CD4-positive, alpha-beta memory T cell (primary cell): ENCODE measurements around the gene DMKN. TPM values are rescaled to one million over a fixed set of nuclear protein-coding genes. Genes with fewer than 3 reads are reported as not detected.

Experiments
- CTCF ChIA-PET: fragments of 350-600 bp; sonication (Branson Sonifier 250); formaldehyde crosslinking; loops from one replicate; lab custom pipeline; 2021; ENCODE audit warnings: inconsistent platforms; ENCODE audit not compliant: partially characterized antibody; lab: Charles Lee
- POLR2A ChIA-PET: fragments of 350-600 bp; sonication (Branson Sonifier 250); formaldehyde crosslinking; loops from one replicate; lab custom pipeline; 2021; ENCODE audit not compliant: partially characterized antibody; lab: Charles Lee
- DNase-seq, 5 donors: peaks; one replicate each; pipeline versions ENCODE4 v3.0.0 to v3.0.0-alpha.2; 2020 to 2022; ENCODE audit warnings: mixed read lengths in 1 of 5
- H3K27ac ChIP-seq: one replicate; pipeline ENCODE4 v1.7.0; 2013; ENCODE audit warnings: low read depth, low read length
- H3K27me3 ChIP-seq: 2 replicates; pipeline ENCODE4 v1.7.0; 2013; ENCODE audit warnings: mild to moderate bottlenecking, low read length, moderate library complexity; ENCODE audit not compliant: insufficient read depth
- H3K36me3 ChIP-seq: 2 replicates; pipeline ENCODE4 v1.7.0; 2013; ENCODE audit warnings: mild to moderate bottlenecking, low read length, moderate library complexity; ENCODE audit not compliant: insufficient read depth
- H3K4me1 ChIP-seq: 2 replicates; pipeline ENCODE4 v1.7.0; 2013; ENCODE audit warnings: mild to moderate bottlenecking, low read length, moderate library complexity; ENCODE audit not compliant: insufficient read depth
- H3K4me3 ChIP-seq, 2 donors: one replicate each; pipeline ENCODE4 v1.7.0; 2013; ENCODE audit warnings: low read length in 2 of 2, mild to moderate bottlenecking in 1 of 2
- H3K9me3 ChIP-seq, 2 donors: one replicate each; pipeline ENCODE4 v1.7.0; 2013; ENCODE audit warnings: low read length in 2 of 2, control low read depth in 1 of 2; ENCODE audit not compliant: control insufficient read depth in 1 of 2
- H3K27ac Mint-ChIP-seq, 7 donors: one replicate each; pipeline ENCODE4 v1.8.0; 2020 to 2021; ENCODE audit warnings: mixed read lengths in 7 of 7, mild to moderate bottlenecking in 6 of 7, inconsistent platforms in 3 of 7, moderate library complexity in 3 of 7
- H3K27me3 Mint-ChIP-seq, 2 donors: one replicate each; pipeline ENCODE4 v1.8.0; 2020 to 2021; ENCODE audit warnings: mixed read lengths in 2 of 2
- H3K36me3 Mint-ChIP-seq, 2 donors: one replicate each; pipeline ENCODE4 v1.8.0; 2020 to 2021; ENCODE audit warnings: mixed read lengths in 2 of 2, inconsistent platforms in 1 of 2, mild to moderate bottlenecking in 1 of 2
- H3K4me1 Mint-ChIP-seq, 4 donors: one replicate each; pipeline ENCODE4 v1.8.0; 2020 to 2021; ENCODE audit warnings: mixed read lengths in 4 of 4, mild to moderate bottlenecking in 1 of 4
- H3K4me3 Mint-ChIP-seq, 8 donors: one replicate each; pipeline ENCODE4 v1.8.0; 2020 to 2021; ENCODE audit warnings: mixed read lengths in 8 of 8, mild to moderate bottlenecking in 7 of 8, moderate library complexity in 6 of 8, inconsistent platforms in 3 of 8
- H3K9me3 Mint-ChIP-seq, 8 donors: one replicate each; pipeline ENCODE4 v1.8.0; 2020 to 2021; ENCODE audit warnings: mixed read lengths in 8 of 8, mild to moderate bottlenecking in 5 of 8, inconsistent platforms in 3 of 8, moderate library complexity in 1 of 8
- intact Hi-C: fragments of 100-400 bp; cut with micrococcal nuclease; formaldehyde crosslinking; loops from one replicate; pipeline ENCODE4 v1.15.1; 2023
- polyA plus RNA-seq, 2 donors: library from polyadenylated mRNA; unstranded; fragments of 300-500 nt; fragmentation: Illumina TruSeq; gene quantifications; one replicate each; pipeline ENCODE4 v1.2.3, GENCODE V29; 2021
- total RNA-seq, 2 experiments: library from RNA; stranded (reverse); gene quantifications; one replicate each; pipeline ENCODE4 v1.2.3, GENCODE V29; 2021

The DMKN gene, protein sequence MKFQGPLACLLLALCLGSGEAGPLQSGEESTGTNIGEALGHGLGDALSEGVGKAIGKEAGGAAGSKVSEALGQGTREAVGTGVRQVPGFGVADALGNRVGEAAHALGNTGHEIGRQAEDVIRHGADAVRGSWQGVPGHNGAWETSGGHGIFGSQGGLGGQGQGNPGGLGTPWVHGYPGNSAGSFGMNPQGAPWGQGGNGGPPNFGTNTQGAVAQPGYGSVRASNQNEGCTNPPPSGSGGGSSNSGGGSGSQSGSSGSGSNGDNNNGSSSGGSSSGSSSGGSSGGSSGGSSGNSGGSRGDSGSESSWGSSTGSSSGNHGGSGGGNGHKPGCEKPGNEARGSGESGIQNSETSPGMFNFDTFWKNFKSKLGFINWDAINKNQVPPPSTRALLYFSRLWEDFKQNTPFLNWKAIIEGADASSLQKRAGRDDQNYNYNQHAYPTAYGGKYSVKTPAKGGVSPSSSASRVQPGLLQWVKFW
- total RNA-seq (1 to 10 TPM in 1 of 2 experiments, under 1 TPM in 1; 0.97 to 1.4 TPM), polyA plus RNA-seq (under 1 TPM in 1 of 2 donors, not detected in 1; 0.89 TPM)

DNA sequence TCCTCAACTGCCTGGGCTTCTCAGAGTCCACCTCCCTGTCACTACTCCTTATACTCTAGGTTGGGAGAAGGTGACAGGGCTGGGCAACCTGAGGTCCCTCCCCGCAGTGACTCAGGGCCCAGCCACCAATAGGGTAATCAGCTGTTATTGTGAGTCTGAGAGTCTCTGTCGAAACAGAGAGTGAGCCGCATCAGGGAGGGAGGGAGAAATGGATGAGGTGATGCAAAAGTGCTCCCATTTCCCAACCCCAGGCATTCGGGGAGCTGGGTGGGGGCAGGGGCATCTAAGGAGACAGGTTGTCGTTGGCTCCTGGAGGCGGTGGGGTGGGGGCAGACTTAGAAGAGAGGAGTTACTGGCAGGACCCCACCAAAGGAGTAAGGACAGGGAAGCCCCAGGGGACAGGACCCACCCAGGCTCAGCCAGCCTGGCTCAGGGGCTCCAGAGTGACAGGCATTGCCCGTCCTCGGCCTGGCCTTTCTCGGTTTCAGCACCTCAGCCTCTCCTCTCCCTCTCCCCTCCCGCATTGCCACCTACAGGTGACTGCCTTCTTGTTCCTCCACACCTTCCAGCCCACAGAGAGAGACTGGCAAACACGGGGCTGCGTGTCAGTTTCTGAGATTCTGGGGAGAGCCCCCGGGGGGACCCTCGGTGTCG, at the start of gene DMKN:
Gene DMKN (minus strand): TSS at position 22 of the 654 bp plus-strand sequence. CDS start 174 bp downstream, outside the sequence.
- Histone ChIP-seq H3K4me1 (peaks cover 19% of the 10 kb centered on the region), H3K36me3 (no peaks in the 10 kb centered on the region), H3K9me3 (no peaks in the 10 kb centered on the region), H3K27me3 (no peaks in the 10 kb centered on the region), H3K4me3 (no peak within 1 kb of the TSS), H3K27ac (no peak within 1 kb of the TSS)
- POLR2A ChIA-PET, result no interaction called here
- intact Hi-C loops, result no loop called here
- DNase-seq, result no peak
- Mint-ChIP-seq H3K4me1 (peaks cover 8 to 18% (median 13%) of the 10 kb centered on the region in 4 donors), H3K27me3 (peaks cover 16 to 18% of the 10 kb centered on the region in 2 donors), H3K36me3 (no peaks in the 10 kb centered on the region), H3K4me3 (no peak within 1 kb of the TSS), H3K27ac (no peak within 1 kb of the TSS), H3K9me3 (no peaks in the 10 kb centered on the region)
- CTCF ChIA-PET, result interaction anchor here (0.9 kb wide), 1 partner anchor 78 kb away, joined by 3 read pairs; no protein-coding TSS in a partner anchor

DNA sequence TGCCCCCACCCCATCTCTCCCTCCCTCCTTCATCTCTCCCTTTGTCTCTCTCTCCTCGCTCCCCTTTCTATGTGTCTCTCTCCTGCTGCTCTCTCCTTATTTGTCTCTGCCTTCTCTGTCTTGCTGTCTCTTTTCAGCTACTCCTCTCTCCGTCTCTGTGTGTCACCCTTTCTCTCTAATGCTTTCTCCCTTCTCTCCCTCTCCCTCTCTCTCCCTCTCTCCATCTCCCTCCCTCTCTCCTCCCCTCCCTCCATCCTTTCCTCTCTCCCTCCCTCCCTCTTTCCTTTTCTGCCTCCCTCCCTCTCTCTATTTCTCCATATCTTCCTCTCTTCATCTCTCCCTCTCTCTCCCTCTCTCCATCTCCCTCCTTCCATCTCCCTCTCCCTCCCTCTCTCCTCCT, 49.3 kb upstream of the DMKN start:
- Mint-ChIP-seq H3K27ac (no peak overlapping the region), H3K9me3 (peaks cover 0 to 2% (median 0%) of the 10 kb centered on the region in 8 donors), H3K4me3 (no peak overlapping the region), H3K4me1 (peaks cover 3 to 9% (median 5%) of the 10 kb centered on the region in 4 donors), H3K36me3 (no peaks in the 10 kb centered on the region), H3K27me3 (peaks cover 43 to 44% of the 10 kb centered on the region in 2 donors)
- ChIA-PET POLR2A (no interaction called here), CTCF (no interaction called here)
- peaks cover 11% of the 10 kb centered on the region for H3K4me1 ChIP-seq
- no peak overlapping the region for H3K27ac ChIP-seq
- no peaks in the 10 kb centered on the region for H3K9me3 ChIP-seq
- intact Hi-C loops, result no loop called here
- peaks cover 5% of the 10 kb centered on the region for H3K27me3 ChIP-seq
- DNase-seq, result no peak
- no peaks in the 10 kb centered on the region for H3K36me3 ChIP-seq
- H3K4me3 ChIP-seq, result no peak overlapping the region

- CTCF ChIA-PET, result no interaction called here
- no peak overlapping the region for H3K4me3 Mint-ChIP-seq
- peaks cover 0 to 2% (median 0%) of the 10 kb centered on the region in 8 donors for H3K9me3 Mint-ChIP-seq
- POLR2A ChIA-PET, result no interaction called here
- DNase-seq, result no peak
- no peak overlapping the region for H3K27ac Mint-ChIP-seq
- H3K27ac ChIP-seq, result no peak overlapping the region
- H3K27me3 Mint-ChIP-seq, result peaks cover 41 to 44% of the 10 kb centered on the region in 2 donors
- H3K9me3 ChIP-seq, result no peaks in the 10 kb centered on the region
- H3K36me3 Mint-ChIP-seq, result no peaks in the 10 kb centered on the region
- intact Hi-C loops, result no loop called here
- H3K4me1 ChIP-seq, result peaks cover 12% of the 10 kb centered on the region
- H3K36me3 ChIP-seq, result no peaks in the 10 kb centered on the region
- H3K4me3 ChIP-seq, result no peak overlapping the region
- H3K4me1 Mint-ChIP-seq, result peaks cover 4 to 10% (median 5%) of the 10 kb centered on the region in 4 donors
- peaks cover 5% of the 10 kb centered on the region for H3K27me3 ChIP-seq
Observed at GRCh38 chr19:35562336-35562735, 48.9 kb upstream of the DMKN start.

GRCh38 chr19:35561436-35561835, 48.0 kb upstream of the DMKN start:
- H3K36me3 ChIP-seq, result no peaks in the 10 kb centered on the region
- Mint-ChIP-seq H3K9me3 (peaks cover 0 to 2% (median 0%) of the 10 kb centered on the region in 8 donors), H3K27me3 (peaks cover 35 to 40% of the 10 kb centered on the region in 2 donors), H3K36me3 (no peaks in the 10 kb centered on the region), H3K4me3 (no peak overlapping the region), H3K4me1 (peaks cover 7 to 13% (median 9%) of the 10 kb centered on the region in 4 donors), H3K27ac (peak overlapping the region in 1 of 7 donors; percentile 57)
- H3K4me3 ChIP-seq, result no peak overlapping the region
- no peak for DNase-seq
- H3K27ac ChIP-seq, result no peak overlapping the region
- CTCF ChIA-PET, result no interaction called here
- peaks cover 12% of the 10 kb centered on the region for H3K4me1 ChIP-seq
- POLR2A ChIA-PET, result no interaction called here
- peaks cover 5% of the 10 kb centered on the region for H3K27me3 ChIP-seq
- intact Hi-C loops, result no loop called here
- no peaks in the 10 kb centered on the region for H3K9me3 ChIP-seq

DNA sequence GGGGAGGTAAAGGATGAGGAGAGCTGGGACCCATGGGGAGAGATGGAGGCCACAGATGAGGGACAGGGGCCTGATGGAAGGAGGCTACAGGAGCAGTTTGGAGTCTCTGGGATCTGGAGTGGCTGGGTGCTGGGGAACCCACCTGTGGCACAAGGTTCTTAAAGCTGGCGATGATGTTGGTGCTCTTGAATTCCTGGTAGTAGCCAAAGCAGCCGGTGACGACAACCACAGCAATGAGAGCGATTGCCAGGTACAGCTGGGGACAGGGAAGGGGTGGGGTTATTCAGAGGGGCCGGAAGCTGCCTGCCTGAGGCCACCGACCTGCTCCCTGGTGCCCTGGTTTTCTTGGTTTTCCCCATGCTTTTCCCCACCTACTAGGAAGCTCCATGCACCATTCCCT, 47.2 kb upstream of the DMKN start:
- Mint-ChIP-seq H3K27ac (no peak overlapping the region), H3K4me1 (peaks cover 7 to 18% (median 12%) of the 10 kb centered on the region in 4 donors), H3K9me3 (peaks cover 0 to 4% (median 0%) of the 10 kb centered on the region in 8 donors), H3K27me3 (peaks cover 37 to 40% of the 10 kb centered on the region in 2 donors), H3K4me3 (peak overlapping the region in 2 of 8 donors; percentile 19 to 21), H3K36me3 (no peaks in the 10 kb centered on the region)
- no peaks in the 10 kb centered on the region for H3K9me3 ChIP-seq
- H3K4me1 ChIP-seq, result peaks cover 12% of the 10 kb centered on the region
- ChIA-PET POLR2A (no interaction called here), CTCF (no interaction called here)
- intact Hi-C loops, result no loop called here
- H3K27ac ChIP-seq, result no peak overlapping the region
- peaks cover 5% of the 10 kb centered on the region for H3K27me3 ChIP-seq
- DNase-seq, result no peak
- no peaks in the 10 kb centered on the region for H3K36me3 ChIP-seq
- H3K4me3 ChIP-seq, result no peak overlapping the region

DNA sequence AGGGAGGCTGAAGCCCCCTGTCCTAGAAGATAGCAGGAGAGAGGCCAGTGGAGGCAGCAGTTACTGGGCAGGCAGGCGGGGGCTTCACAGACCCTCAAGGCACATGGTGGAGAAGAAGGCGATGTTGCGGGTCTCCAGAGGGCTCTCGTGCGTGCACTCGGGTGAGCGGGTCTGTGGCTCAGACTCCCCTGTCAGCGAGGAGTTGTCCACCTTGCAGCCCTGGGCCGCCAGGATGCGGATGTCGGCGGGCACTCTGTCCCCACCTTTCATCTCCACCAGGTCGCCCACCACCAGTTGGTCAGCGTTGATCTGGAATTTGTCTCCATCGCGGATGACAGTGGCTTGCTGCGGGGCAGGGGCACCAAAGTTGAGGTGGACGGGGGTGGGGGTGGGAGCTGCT, 46.8 kb upstream of the DMKN start:
- ChIA-PET CTCF (no interaction called here), POLR2A (no interaction called here)
- intact Hi-C loops, result no loop called here
- Histone ChIP-seq H3K9me3 (no peaks in the 10 kb centered on the region), H3K27ac (no peak overlapping the region), H3K27me3 (peaks cover 5% of the 10 kb centered on the region), H3K4me3 (no peak overlapping the region), H3K4me1 (peaks cover 12% of the 10 kb centered on the region), H3K36me3 (no peaks in the 10 kb centered on the region)
- H3K4me3 Mint-ChIP-seq, result peak overlapping the region in 1 of 8 donors; percentile 24
- no peak overlapping the region for H3K27ac Mint-ChIP-seq
- no peak for DNase-seq
- H3K4me1 Mint-ChIP-seq, result peaks cover 7 to 19% (median 12%) of the 10 kb centered on the region in 4 donors
- H3K36me3 Mint-ChIP-seq, result no peaks in the 10 kb centered on the region
- H3K27me3 Mint-ChIP-seq, result peaks cover 33 to 38% of the 10 kb centered on the region in 2 donors
- peaks cover 0 to 4% (median 0%) of the 10 kb centered on the region in 8 donors for H3K9me3 Mint-ChIP-seq

GRCh38 chr19:35559781-35560180, 46.3 kb upstream of the DMKN start:
- no peaks in the 10 kb centered on the region for H3K9me3 ChIP-seq
- peak overlapping the region in 1 of 8 donors; percentile 32 for H3K4me3 Mint-ChIP-seq

More at GRCh38 chr19:35559781-35560180, 46.3 kb upstream of the DMKN start:
- H3K27me3 Mint-ChIP-seq, result peaks cover 32 to 34% of the 10 kb centered on the region in 2 donors
- H3K9me3 Mint-ChIP-seq, result peaks cover 0 to 4% (median 0%) of the 10 kb centered on the region in 8 donors
- H3K27ac ChIP-seq, result no peak overlapping the region
- no peak for DNase-seq
- no peak overlapping the region for H3K4me3 ChIP-seq
- intact Hi-C loops, result no loop called here
- peaks cover 7 to 19% (median 12%) of the 10 kb centered on the region in 4 donors for H3K4me1 Mint-ChIP-seq
- POLR2A ChIA-PET, result no interaction called here
- peaks cover 12% of the 10 kb centered on the region for H3K4me1 ChIP-seq
- no peaks in the 10 kb centered on the region for H3K36me3 Mint-ChIP-seq
- H3K27me3 ChIP-seq, result peaks cover 5% of the 10 kb centered on the region
- H3K36me3 ChIP-seq, result no peaks in the 10 kb centered on the region
- CTCF ChIA-PET, result no interaction called here
- no peak overlapping the region for H3K27ac Mint-ChIP-seq
